Neural crest cell (in vitro differentiated cells): Measurements from ENCODE around the gene UCK1. TPM values are rescaled to one million over a fixed set of nuclear protein-coding genes. Genes with fewer than 3 reads are reported as not detected.
A peak's percentile ranks its signal among the peaks of the same experiment; 100 is the strongest.

Experiments used
- DNase-seq: peaks from one replicate; pipeline ENCODE4 v3.0.0; 2021; ENCODE audit warnings: low read depth, mixed read lengths, low spot score
- H3K27ac Mint-ChIP-seq: one replicate; pipeline ENCODE4 v1.8.0; 2021; ENCODE audit warnings: mild to moderate bottlenecking, mixed read lengths; ENCODE audit not compliant: unreplicated experiment
- H3K27me3 Mint-ChIP-seq: 2 replicates; pipeline ENCODE4 v1.8.0; 2021; ENCODE audit warnings: low read depth, mild to moderate bottlenecking, mixed read lengths
- H3K36me3 Mint-ChIP-seq: 2 replicates; pipeline ENCODE4 v1.8.0; 2021; ENCODE audit warnings: low read depth, mild to moderate bottlenecking, mixed read lengths
- H3K4me1 Mint-ChIP-seq: 2 replicates; pipeline ENCODE4 v1.8.0; 2021; ENCODE audit warnings: mixed read lengths
- H3K4me3 Mint-ChIP-seq: one replicate; pipeline ENCODE4 v1.8.0; 2021; ENCODE audit warnings: mild to moderate bottlenecking, mixed read lengths
- H3K9me3 Mint-ChIP-seq: 2 replicates; pipeline ENCODE4 v1.8.0; 2021; ENCODE audit warnings: mixed read lengths
- total RNA-seq: library from RNA; stranded (reverse); gene quantifications from 2 replicates; pipeline ENCODE4 v1.2.1, GENCODE V29; 2021
- TF ChIP-seq, protein P1 (sequence below): fragments of 200-600 bp; sonication (generic); conservative IDR thresholded peaks from 2 replicates; pipeline ENCODE4 v1.5.0; 2021; ENCODE audit warnings: antibody characterized with exemption, mild to moderate bottlenecking

Gene UCK1
- total RNA-seq, 1 donor from 2014 or later = 56.8 TPM

DNA sequence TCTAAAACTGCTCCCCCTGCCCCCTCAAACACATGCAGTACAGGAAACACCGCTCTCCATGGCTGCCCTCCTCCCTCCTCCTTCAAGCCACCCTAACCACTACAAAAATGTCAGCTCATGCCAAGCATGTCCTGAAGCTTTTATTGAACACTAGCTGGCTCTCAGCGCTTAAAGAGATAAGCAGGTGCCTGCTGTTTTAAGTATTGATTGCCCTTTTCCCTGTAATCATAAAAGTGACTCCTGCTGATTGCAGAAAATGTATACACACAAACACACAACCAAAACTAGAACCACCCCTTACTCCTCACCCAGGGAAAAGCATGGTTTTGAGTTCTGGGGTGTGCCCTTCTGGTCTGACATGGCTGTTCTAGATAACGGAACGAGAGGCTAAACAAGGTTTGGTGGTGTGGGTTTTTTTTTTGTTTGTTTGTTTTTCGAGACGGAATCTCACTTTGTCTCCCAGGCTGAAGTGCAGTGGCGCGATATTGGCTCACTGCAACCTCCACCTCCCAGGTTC is 3.7 kb upstream of the UCK1 start:
- Mint-ChIP-seq H3K4me1 (peaks cover 7% of the 10 kb centered on the region), H3K9me3 (peaks cover 5% of the 10 kb centered on the region), H3K27ac (peak overlapping the region; percentile 90), H3K4me3 (peak overlapping the region; percentile 51), H3K36me3 (no peaks in the 10 kb centered on the region), H3K27me3 (no peaks in the 10 kb centered on the region)
- TF ChIP-seq, protein P1, sequence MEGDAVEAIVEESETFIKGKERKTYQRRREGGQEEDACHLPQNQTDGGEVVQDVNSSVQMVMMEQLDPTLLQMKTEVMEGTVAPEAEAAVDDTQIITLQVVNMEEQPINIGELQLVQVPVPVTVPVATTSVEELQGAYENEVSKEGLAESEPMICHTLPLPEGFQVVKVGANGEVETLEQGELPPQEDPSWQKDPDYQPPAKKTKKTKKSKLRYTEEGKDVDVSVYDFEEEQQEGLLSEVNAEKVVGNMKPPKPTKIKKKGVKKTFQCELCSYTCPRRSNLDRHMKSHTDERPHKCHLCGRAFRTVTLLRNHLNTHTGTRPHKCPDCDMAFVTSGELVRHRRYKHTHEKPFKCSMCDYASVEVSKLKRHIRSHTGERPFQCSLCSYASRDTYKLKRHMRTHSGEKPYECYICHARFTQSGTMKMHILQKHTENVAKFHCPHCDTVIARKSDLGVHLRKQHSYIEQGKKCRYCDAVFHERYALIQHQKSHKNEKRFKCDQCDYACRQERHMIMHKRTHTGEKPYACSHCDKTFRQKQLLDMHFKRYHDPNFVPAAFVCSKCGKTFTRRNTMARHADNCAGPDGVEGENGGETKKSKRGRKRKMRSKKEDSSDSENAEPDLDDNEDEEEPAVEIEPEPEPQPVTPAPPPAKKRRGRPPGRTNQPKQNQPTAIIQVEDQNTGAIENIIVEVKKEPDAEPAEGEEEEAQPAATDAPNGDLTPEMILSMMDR = no peak
- no peak for DNase-seq

DNA sequence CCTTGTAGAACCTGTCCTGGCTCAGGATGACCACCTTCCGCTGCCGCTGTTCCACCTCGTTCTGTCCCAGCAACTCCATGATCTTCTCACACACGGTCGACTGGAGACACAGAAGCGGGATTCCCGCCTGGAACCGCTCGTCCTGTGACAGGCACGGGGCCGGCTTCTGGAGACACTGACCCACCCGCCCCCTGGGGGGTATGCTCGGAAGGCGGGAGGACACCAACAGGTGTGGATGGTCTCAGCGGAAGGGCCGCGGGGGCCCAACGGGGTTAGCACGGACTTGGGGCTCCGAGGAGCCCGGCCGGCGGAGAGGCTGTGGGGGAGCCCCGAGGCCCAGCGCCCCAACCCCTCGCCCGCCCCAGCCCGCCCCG is 530 bp downstream of the UCK1 start:
- peak; percentile 32 for DNase-seq
- TF ChIP-seq, protein P1 = peak; percentile 33
- Mint-ChIP-seq H3K36me3 (peaks cover 3% of the 10 kb centered on the region), H3K4me3 (peak overlapping the region; percentile 85), H3K27ac (peak overlapping the region; percentile 72), H3K9me3 (no peaks in the 10 kb centered on the region), H3K4me1 (peaks cover 9% of the 10 kb centered on the region), H3K27me3 (no peaks in the 10 kb centered on the region)

DNA sequence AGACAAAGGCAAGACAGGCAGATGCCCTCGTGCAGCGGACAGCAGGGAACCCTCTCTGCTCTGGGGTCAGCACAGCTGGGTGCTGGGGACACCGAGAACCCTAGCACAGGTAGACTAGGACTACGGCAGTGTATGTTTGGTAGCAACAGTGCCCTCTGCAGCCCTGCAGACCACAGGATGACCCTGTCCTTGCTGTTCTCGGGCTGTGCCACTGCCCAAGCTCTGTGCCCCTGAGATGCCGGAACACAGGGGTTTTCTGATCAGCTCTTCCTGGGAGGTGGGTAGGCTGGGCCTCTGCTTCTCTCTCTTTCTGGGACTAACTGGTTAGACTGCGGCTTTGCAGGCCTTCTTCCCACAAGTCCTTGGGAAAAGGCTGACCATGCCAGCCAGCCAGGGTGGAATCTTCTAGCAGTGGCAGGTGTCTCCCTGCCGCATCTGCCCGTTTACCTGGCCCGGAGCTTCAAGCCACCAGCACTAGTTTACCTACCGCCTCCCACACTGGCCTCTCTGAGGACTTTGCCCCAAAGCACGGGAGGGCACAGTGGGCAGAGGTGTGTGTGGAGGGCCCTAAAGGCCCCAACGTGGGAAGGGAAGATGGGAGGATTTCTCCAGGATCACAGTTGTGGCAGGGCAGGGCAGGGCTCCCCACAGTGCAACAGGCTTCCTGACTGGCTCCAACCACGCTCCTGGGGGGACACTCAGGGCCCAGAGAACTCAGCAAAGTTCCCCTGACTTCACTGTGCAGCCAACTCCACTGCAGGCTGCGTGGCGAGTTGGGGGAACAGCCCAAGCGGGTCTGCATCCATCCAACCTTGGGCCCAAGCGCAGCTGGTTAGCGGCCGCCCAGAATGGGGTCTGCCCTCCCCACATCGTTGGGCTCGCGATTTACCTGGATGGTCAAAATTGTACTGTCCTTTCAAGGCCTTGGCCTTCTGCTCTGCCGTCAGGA is 1.2 kb downstream of the UCK1 start:
- H3K27me3 Mint-ChIP-seq = no peaks in the 10 kb centered on the region
- peaks cover 3% of the 10 kb centered on the region for H3K36me3 Mint-ChIP-seq
- DNase-seq = no peak
- H3K27ac Mint-ChIP-seq = peak overlapping the region; percentile 72
- TF ChIP-seq, protein P1 = no peak
- H3K4me3 Mint-ChIP-seq = peak overlapping the region; percentile 85
- H3K9me3 Mint-ChIP-seq = no peaks in the 10 kb centered on the region
- H3K4me1 Mint-ChIP-seq = peaks cover 9% of the 10 kb centered on the region

DNA sequence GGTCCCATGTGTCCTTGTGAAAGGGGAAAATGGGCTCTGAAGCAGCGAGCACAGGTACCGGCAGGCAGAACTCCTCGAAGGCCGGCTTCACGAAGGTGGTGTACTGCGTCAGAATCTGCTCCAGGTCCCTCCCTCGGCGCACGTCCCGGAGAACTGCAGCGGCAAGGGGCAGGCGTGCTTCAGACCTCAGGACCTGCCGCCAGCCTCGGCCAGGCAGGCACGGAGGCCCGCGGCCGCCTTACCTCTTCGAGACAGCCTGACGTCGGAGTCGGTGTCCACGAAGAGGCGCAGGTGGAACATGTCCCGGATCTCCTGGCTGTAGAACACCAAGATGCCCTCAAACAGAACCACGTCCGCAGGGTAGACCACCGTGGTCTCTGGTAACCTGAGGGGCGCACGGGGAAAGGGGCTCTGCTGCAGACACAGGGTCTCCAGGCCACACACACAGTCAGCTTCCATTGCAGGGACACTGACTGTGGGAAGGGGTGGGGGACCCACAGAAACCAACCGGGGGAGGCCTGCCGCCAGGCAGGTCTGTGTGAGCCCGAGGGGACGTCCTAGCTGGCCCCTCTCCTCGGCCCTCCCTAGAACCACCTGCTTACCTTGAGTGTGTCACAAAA is 2.1 kb downstream of the UCK1 start:
- Mint-ChIP-seq H3K4me1 (peaks cover 9% of the 10 kb centered on the region), H3K27ac (no peak overlapping the region), H3K27me3 (no peaks in the 10 kb centered on the region), H3K9me3 (no peaks in the 10 kb centered on the region), H3K4me3 (peak overlapping the region; percentile 85), H3K36me3 (peaks cover 3% of the 10 kb centered on the region)
- no peak for DNase-seq
- TF ChIP-seq, protein P1 = no peak

DNA sequence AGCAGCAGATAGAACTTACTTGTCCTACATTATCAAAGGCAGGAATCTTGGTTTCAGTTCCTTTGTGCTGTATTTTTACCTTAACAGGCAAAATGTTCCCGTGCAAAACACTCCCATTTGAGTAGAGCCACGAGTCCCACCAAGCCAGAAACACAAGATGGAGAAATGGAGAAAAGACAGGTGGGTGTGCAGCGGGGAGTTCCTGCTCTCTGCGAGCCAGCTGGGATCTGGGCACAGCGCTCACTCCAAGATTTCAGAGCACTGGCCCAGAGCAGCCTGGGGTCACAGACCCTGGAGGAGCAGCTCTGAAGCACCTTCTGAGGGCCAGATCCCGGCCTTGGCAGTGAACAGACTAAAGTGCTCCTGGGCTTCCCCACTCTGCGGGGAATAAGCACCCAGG is 2.9 kb downstream of the UCK1 start:
- no peak overlapping the region for H3K27ac Mint-ChIP-seq
- H3K4me3 Mint-ChIP-seq = peak overlapping the region; percentile 74
- no peak for DNase-seq
- H3K27me3 Mint-ChIP-seq = no peaks in the 10 kb centered on the region
- no peaks in the 10 kb centered on the region for H3K9me3 Mint-ChIP-seq
- H3K36me3 Mint-ChIP-seq = peaks cover 3% of the 10 kb centered on the region
- TF ChIP-seq, protein P1 = no peak
- peaks cover 9% of the 10 kb centered on the region for H3K4me1 Mint-ChIP-seq
